NCI-H510A (cell line): ENCODE results near the gene TUBA1B.

Experiments used
- DNase-seq: peaks from one replicate; lab custom pipeline; 2025; lab: John Stamatoyannopoulos, UW

The TUBA1B gene

DNA sequence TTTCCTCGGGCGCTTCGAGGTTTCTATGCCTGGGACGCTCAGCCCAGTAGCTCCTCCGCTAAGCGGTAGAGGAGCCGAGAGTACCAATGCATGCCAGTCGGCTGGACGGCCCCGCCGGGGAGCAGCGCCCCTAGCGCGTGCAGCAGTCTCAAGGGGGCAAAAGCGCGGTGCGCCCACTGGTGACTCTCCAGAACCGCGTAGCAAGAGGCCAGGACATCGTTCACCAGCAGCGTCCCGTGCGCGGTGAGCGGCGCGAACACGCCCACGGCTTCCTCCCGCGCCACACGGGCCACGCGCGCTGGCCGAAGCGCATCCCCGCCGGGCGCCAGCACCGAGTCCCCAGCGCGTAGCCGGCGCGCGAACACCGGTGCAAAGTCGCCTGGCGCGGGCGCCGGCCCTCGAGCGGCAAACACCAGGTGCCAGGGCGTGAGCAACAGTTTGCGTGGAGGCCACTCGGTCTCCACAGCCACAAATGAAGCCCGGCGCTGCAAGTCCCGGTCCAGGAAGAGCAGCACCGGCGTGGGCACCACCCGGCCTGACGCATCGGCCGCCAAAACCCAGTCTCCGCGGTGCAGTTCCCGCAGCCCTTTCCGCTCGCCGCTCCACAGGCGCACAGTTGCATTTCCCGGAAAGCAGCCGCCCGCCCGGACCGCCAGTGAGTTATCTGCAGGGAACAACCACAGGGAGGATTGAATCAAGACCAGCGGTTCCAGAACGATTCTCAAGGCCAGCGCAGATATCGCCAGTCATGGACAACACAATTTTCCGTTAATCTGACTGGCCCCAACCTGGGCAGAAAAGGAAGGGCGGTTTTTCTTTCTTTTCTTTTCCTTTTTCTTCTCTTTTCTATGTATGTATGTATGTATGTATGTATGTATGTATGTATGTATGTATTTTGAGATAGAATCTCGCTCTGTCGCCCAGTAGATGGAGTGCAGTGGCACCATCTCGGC lies 41.1 kb downstream of the TUBA1B start:
- no peak for DNase-seq

DNA sequence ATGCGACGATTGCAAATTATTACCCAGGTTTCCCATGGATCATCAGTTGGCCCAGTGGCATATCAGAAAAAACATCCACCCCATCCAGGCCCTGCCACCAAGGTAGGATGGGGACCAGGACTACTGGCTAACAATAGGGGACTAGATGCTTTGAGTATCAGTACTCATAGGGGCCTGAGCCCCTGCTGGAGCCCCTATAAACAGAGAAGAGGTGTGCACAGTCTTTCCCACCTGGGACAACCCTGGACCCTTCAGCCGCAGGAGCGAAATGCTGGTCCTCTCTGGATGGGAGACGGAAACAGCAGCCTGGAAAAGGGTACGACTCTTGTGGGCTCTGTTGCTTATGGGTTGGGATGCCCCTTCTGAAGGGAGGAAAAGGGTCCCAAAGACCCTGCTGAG lies 42.3 kb downstream of the TUBA1B start:
- DNase-seq = no peak

GRCh38 chr12:49088150-49088931 lies 42.9 kb downstream of the TUBA1B start:
- peak; percentile 31 for DNase-seq

- DNase-seq = no peak
Observed at GRCh38 chr12:49086116-49086515, 45.1 kb downstream of the TUBA1B start.

GRCh38 chr12:49084438-49084837 lies 46.8 kb downstream of the TUBA1B start:
- DNase-seq = no peak

- DNase-seq = no peak
Observed at GRCh38 chr12:49079793-49080192, 51.4 kb downstream of the TUBA1B start.
